Motor neuron (in vitro differentiated cells): ENCODE measurements around the gene FAT1. TPM values are rescaled to one million over a fixed set of nuclear protein-coding genes. Genes with fewer than 3 reads are reported as not detected.

Experiments used
- ATAC-seq, 8 experiments: fragments of 200-7000 bp; cut with Tn5 transposase; replicated peaks in 6 of 8; 2 replicates each; pipeline ENCODE4 v1.8.0; 2021; ENCODE audit warnings: mild to moderate bottlenecking in 8 of 8, moderate library complexity in 8 of 8
- H3K27ac ChIP-seq, 2 donors: fragments of 250-450 bp; sonication (Bioruptor Pico); 2 replicates each; pipeline ENCODE4 v1.9.0; 2021; ENCODE audit warnings: antibody characterized with exemption in 2 of 2, mild to moderate bottlenecking in 2 of 2, moderate library complexity in 1 of 2
- H3K4me1 ChIP-seq, 2 donors: fragments of 250-450 bp; sonication (Bioruptor Pico); replicated peaks in 1 of 2; 2 replicates each; pipeline ENCODE4 v1.6.1; 2021; ENCODE audit warnings: antibody characterized with exemption in 2 of 2, mild to moderate bottlenecking in 2 of 2, moderate library complexity in 1 of 2
- H3K4me3 ChIP-seq, 5 donors: fragments of 250-450 bp; sonication (Bioruptor Pico); 2 replicates each; pipeline ENCODE4 v1.9.0; 2021; ENCODE audit warnings: antibody characterized with exemption in 5 of 5, mild to moderate bottlenecking in 5 of 5, moderate library complexity in 4 of 5
- WGBS, 10 experiments: fragments of 450-650 bp; shearing (Covaris generic); methylation state at CpG; one replicate each; pipeline ENCODE4 v1.0.0; 2022; 5-methylcytosine and 5-hydroxymethylcytosine counted together
- in situ Hi-C, 9 experiments: fragments of 400-800 bp; cut with MboI; loops; one replicate each; pipeline ENCODE4 v1.15.0; 2021; ENCODE audit warnings: low sequenced_read_pairs in 9 of 9, low pct_unique_long_range_greater_than_20kb in 2 of 9; ENCODE audit not compliant: unreplicated experiment in 9 of 9
- total RNA-seq, 8 experiments: library from RNA; unstranded; fragments of 300-600 nt; gene quantifications; 2 replicates each; pipeline versions ENCODE4 v1.2.3 to v1.2.4, GENCODE V29; 2022

FAT1 gene
- total RNA-seq, 8 experiments from 2014 or later: 32.4 to 176 (median 62.8) TPM

- 8 to 100% (median 68%) methylated on average over 1 to 8 of the region's 13 CpGs; no CpG with 5 or more reads in 2 of the 10 experiments for WGBS, 10 experiments
- in situ Hi-C loops: loop anchor here in 1 of 9 experiments (25.0 kb wide), 1 partner anchor 216 kb away; no protein-coding TSS in a partner anchor
- no peaks in the 10 kb centered on the region for H3K4me1 ChIP-seq
- no peak overlapping the region for H3K27ac ChIP-seq
- no peak overlapping the region for H3K4me3 ChIP-seq
- no peak for ATAC-seq
Observed at GRCh38 chr4:186553717-186554116, 169.9 kb downstream of the FAT1 start.

GRCh38 chr4:186551849-186552248 lies 171.8 kb downstream of the FAT1 start:
- Histone ChIP-seq H3K4me1 (no peaks in the 10 kb centered on the region), H3K27ac (no peak overlapping the region), H3K4me3 (no peak overlapping the region)
- WGBS, 10 experiments: 17 to 100% (median 98%) methylated on average over 1 to 2 of the region's 2 CpGs; no CpG with 5 or more reads in 4 of the 10 experiments
- in situ Hi-C loops: loop anchor here in 1 of 9 experiments (25.0 kb wide), 1 partner anchor 215 kb away; no protein-coding TSS in a partner anchor
- ATAC-seq: no peak

DNA sequence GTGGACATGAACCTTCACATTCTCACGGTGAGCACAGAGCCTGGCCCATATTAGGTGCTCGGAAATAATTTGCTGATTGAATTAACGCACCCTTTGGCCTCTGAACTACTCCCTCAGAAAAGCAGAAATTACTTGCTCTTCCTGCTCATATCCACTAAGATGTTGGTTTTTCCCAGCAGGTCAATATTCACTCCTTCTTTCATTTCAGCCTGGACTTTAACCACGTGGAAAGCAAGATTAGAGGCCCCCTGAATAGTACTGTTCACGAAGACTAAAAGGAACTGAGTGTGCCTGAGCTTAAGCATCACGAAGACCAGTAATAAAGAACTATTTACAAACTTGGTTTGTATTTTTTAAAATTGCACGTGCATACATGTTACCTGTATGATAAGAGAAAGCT lies 178.2 kb downstream of the FAT1 start:
- no peak for ATAC-seq
- Histone ChIP-seq H3K4me1 (no peaks in the 10 kb centered on the region), H3K4me3 (no peak overlapping the region), H3K27ac (no peak overlapping the region)
- WGBS, 10 experiments: 2 to 100% (median 79%) methylated on average over 1 to 7 of the region's 7 CpGs; no CpG with 5 or more reads in 1 of the 10 experiments
- in situ Hi-C loops: no loop called here

DNA sequence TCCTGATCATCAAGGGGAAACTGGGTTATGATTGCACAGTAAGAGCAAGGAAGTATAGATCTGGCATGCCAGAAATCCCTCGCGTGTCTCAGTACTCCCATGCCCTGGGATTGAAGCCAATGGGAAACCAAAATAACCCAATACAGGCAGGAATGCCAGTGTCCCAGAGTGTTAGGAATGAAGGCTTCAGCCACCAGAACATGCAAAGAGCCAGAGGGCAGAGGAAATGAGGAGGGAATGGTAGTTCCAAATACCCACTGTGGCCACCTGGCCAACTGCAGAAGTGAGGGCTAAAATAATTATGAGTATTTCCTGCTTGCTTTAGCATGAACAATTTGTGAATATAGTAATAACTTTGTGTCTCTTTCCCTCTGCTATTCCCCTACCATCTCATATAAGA lies 180.4 kb downstream of the FAT1 start:
- no peak overlapping the region for H3K27ac ChIP-seq
- no peak for ATAC-seq
- H3K4me1 ChIP-seq: no peaks in the 10 kb centered on the region
- in situ Hi-C loops: no loop called here
- WGBS, 10 experiments: 0 to 100% (median 73%) methylated on average over 1 to 2 of the region's 2 CpGs; no CpG with 5 or more reads in 4 of the 10 experiments
- H3K4me3 ChIP-seq: no peak overlapping the region

- in situ Hi-C loops: no loop called here
- WGBS, 10 experiments: 18 to 100% (median 80%) methylated on average over 1 to 4 of the region's 4 CpGs; no CpG with 5 or more reads in 3 of the 10 experiments
- H3K4me3 ChIP-seq: no peak overlapping the region
- H3K27ac ChIP-seq: no peak overlapping the region
- ATAC-seq: no peak
- H3K4me1 ChIP-seq: no peaks in the 10 kb centered on the region
Observed at GRCh38 chr4:186541801-186542200, 181.9 kb downstream of the FAT1 start.

DNA sequence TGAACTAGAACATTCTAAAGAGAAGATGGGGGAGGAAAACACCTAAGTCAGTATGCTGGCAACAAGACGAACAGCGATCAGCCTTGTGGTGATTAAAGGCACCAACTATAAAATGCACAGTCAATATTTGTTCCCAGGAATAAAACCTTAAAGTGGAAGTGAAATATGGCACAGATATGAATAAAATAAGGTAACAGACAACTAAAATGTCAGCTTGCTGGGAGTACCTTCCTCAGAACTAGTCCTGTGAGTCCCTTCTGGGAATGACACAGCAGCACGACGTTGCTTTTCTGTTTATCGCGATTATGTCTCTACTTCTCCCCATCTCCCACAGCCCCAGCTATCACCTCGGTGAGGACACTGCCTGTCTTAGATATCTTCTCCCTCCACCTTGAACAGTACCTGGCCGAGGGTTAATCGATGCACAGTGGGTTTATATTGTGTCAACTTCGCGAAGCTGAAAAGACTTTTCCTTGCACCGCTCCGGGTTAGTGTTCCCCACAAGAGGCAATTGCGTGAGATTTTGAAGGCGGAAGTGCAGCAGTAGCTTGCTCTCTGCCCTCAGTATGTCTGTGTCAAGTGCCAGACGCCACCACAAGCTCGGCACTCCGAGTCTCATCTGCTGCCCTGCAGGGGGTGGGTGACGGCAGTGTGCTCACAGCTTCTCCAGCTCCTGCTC lies 185.7 kb downstream of the FAT1 start:
- ATAC-seq: no peak
- H3K4me3 ChIP-seq: no peak overlapping the region
- H3K4me1 ChIP-seq: no peaks in the 10 kb centered on the region
- H3K27ac ChIP-seq: no peak overlapping the region
- WGBS, 10 experiments: 15 to 100% (median 69%) methylated on average over 3 to 16 of the region's 19 CpGs; no CpG with 5 or more reads in 2 of the 10 experiments
- in situ Hi-C loops: no loop called here

Other genes starting within 250 kb of the FAT1 start
- gene MTNR1A, start 168.3 kb downstream of the FAT1 start, total RNA-seq: under 1 TPM in 4 of 8 experiments, not detected in 4; 0.11 to 0.57 (median 0.32) TPM